ENCODE measurements around the gene FARSA.
"Not testable (repeated sequence)": the region's sequence is repeated elsewhere in the genome, so short reads cannot be mapped to it uniquely, and the experiment has no call there.

FARSA gene

GRCh38 chr19:12912571-12912970, 20.9 kb downstream of the FARSA start:
- Mint-ChIP-seq H3K9me3 (no peaks in the 10 kb centered on the region), H3K27me3 (ENCODE audit: low read depth) (no peaks in the 10 kb centered on the region), H3K36me3 (ENCODE audit: low read depth) (peaks cover 2% of the 10 kb centered on the region), H3K27ac (no peak overlapping the region), H3K4me1 (ENCODE audit: low read depth) (peaks cover 13% of the 10 kb centered on the region), H3K4me3 (no peak overlapping the region)
- DNase-seq (ENCODE audit: low spot score) = no peak

DNA sequence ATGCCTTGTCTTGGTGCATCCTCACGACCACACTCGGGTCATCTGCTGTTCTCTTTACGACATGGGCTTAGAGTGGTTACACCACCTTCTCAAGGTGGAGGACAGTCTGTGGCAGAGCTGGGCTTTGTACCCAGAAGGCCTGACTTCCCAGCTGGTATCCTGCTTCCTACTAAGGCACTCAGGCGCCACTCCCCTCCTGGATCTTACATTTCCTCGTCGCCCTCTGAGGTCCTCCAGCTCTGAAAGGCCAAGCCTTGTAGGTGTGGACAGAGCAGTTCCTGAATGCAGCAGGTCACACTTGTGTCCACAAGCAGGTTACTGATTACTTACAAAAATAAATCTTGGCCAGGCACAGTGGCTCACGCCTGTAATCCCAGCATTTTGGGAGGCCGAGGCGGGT, 26.3 kb downstream of the FARSA start:
- peaks cover 4% of the 10 kb centered on the region for H3K36me3 Mint-ChIP-seq (ENCODE audit: low read depth)
- no peak overlapping the region for H3K4me3 Mint-ChIP-seq
- no peaks in the 10 kb centered on the region for H3K27me3 Mint-ChIP-seq (ENCODE audit: low read depth)
- no peak overlapping the region for H3K27ac Mint-ChIP-seq
- no peaks in the 10 kb centered on the region for H3K9me3 Mint-ChIP-seq
- H3K4me1 Mint-ChIP-seq (ENCODE audit: low read depth) = no peaks in the 10 kb centered on the region
- DNase-seq (ENCODE audit: low spot score) = no peak

DNA sequence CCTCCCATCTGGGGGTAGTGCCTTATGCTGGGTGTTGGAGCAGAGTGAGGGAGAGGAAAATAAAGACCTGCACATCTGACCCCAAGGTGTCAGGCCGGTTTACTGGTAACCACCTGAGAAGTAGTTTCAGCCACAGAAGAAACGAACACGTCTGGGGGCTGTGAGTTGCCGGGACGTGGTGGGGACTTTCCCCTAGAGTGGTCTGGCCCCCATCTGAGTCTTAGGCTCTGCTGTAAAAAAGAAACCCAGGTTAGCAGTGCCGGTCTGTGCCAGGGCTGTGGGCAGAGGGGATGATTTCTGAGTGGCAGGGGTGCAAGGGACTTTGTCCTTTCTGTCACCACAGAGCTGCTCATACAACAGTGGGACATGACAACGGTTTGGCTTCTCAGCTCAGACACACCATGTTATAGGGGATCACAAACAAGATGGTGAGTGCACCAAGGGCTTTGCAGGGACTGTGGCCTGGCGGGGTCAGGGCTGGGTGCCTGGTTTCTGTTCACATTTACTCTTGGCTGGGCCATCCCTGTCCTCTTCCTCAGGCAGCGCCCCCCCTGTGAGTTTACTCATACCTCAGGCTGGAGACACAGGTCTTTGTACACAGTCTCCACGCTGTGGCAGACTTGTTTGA, 33.5 kb downstream of the FARSA start:
- peaks cover 6% of the 10 kb centered on the region for H3K36me3 Mint-ChIP-seq (ENCODE audit: low read depth)
- H3K27me3 Mint-ChIP-seq (ENCODE audit: low read depth) = no peaks in the 10 kb centered on the region

GRCh38 chr19:12896460-12896859, 37.1 kb downstream of the FARSA start:
- no peaks in the 10 kb centered on the region for H3K9me3 Mint-ChIP-seq
- peaks cover 5% of the 10 kb centered on the region for H3K4me1 Mint-ChIP-seq (ENCODE audit: low read depth)
- DNase-seq (ENCODE audit: low spot score) = no peak
- no peak overlapping the region for H3K27ac Mint-ChIP-seq
- H3K36me3 Mint-ChIP-seq (ENCODE audit: low read depth) = peaks cover 10% of the 10 kb centered on the region
- H3K27me3 Mint-ChIP-seq (ENCODE audit: low read depth) = no peaks in the 10 kb centered on the region
- no peak overlapping the region for H3K4me3 Mint-ChIP-seq

More for the DNA sequence above, 33.5 kb downstream of the FARSA start:
- no peaks in the 10 kb centered on the region for H3K9me3 Mint-ChIP-seq
- DNase-seq (ENCODE audit: low spot score) = no peak
- no peak overlapping the region for H3K4me3 Mint-ChIP-seq
- no peak overlapping the region for H3K27ac Mint-ChIP-seq
- H3K4me1 Mint-ChIP-seq (ENCODE audit: low read depth) = no peaks in the 10 kb centered on the region

GRCh38 chr19:12893582-12893981, 39.9 kb downstream of the FARSA start:
- H3K9me3 Mint-ChIP-seq = no peaks in the 10 kb centered on the region
- peak overlapping the region; percentile 63 for H3K4me3 Mint-ChIP-seq
- peaks cover 13% of the 10 kb centered on the region for H3K36me3 Mint-ChIP-seq (ENCODE audit: low read depth)
- H3K27me3 Mint-ChIP-seq (ENCODE audit: low read depth) = no peaks in the 10 kb centered on the region
- no peak overlapping the region for H3K27ac Mint-ChIP-seq
- peaks cover 14% of the 10 kb centered on the region for H3K4me1 Mint-ChIP-seq (ENCODE audit: low read depth)
- DNase-seq (ENCODE audit: low spot score) = no peak

DNA sequence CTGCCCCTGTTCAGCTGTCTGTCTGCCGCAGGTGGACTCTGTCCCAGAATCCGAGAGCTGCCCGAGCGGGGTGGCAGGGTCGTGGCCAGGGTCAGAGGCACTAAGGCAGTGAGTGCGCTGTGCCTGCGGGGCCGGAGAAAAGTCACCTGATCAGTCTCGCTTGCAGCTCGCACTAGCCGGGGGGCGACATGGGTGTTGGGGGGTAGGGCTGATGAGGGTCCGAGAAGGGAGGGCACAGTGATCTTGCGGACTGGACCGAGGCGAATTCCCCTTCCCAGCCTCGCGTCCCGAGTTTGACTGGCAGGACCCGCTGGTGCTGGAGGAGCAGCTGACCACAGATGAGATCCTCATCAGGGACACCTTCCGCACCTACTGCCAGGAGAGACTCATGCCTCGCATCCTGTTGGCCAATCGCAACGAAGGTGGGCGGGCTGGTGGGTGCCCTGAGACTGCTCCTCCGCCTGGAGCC, 41.9 kb downstream of the FARSA start:
- DNase-seq (ENCODE audit: low spot score) = peak; percentile 9
- Mint-ChIP-seq H3K4me1 (ENCODE audit: low read depth) (peaks cover 14% of the 10 kb centered on the region), H3K4me3 (peak overlapping the region; percentile 97), H3K27me3 (ENCODE audit: low read depth) (no peaks in the 10 kb centered on the region), H3K27ac (peak overlapping the region; percentile 88), H3K36me3 (ENCODE audit: low read depth) (peaks cover 10% of the 10 kb centered on the region), H3K9me3 (no peaks in the 10 kb centered on the region)

DNA sequence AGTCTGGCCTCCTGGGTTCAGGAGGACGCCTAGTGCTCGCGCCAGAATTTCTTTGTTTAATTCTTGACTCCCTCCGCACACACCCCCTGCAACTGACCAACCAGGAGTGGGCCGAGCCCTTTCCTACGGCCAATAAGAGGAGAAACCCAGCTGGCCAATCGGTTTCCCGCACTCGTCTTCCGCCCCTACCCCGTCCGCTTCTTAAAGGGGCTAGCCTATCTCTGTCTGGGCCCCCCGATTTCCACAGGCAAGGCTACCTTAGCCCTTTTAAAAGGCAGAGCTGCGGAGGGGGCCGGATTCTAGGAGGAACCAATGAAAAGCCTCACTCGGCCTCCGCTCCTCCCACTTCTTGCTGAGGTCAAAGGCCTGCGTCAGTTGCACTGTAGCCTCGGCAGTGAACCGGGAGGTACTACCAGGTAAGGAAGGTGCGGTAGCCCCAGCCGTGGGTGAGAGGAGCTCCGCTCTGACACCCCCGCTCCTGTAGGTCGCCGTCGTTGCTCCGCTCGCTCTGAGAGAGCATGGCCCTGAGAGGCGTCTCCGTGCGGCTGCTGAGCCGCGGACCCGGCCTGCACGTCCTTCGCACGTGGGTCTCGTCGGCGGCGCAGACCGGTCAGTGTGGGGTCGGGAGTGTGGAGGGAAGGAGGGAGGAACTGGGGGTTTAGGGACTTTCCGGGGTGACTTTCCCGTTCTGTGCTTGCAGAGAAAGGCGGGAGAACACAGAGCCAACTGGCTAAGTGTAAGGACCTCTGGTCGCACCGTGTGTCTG, 42.5 kb downstream of the FARSA start, which contains the start of gene GCDH:
GCDH (plus strand) TSS at position 374 of the 766 bp plus-strand sequence; CDS start at position 519, 145 bp downstream.
- no peaks in the 10 kb centered on the region for H3K27me3 Mint-ChIP-seq (ENCODE audit: low read depth)
- DNase-seq (ENCODE audit: low spot score) = peak; percentile 96
- H3K9me3 Mint-ChIP-seq = no peaks in the 10 kb centered on the region
- peak within 1 kb of the TSS; percentile 88 for H3K27ac Mint-ChIP-seq
- H3K4me1 Mint-ChIP-seq (ENCODE audit: low read depth) = peaks cover 14% of the 10 kb centered on the region
- H3K36me3 Mint-ChIP-seq (ENCODE audit: low read depth) = peaks cover 10% of the 10 kb centered on the region
- peak within 1 kb of the TSS; percentile 97 for H3K4me3 Mint-ChIP-seq

GRCh38 chr19:12890299-12890786, 43.2 kb downstream of the FARSA start:
- Mint-ChIP-seq H3K27ac (peak overlapping the region; percentile 88), H3K4me1 (ENCODE audit: low read depth) (peaks cover 14% of the 10 kb centered on the region), H3K4me3 (peak overlapping the region; percentile 97)
- H3K9me3 Mint-ChIP-seq; DNase-seq (ENCODE audit: low spot score); H3K36me3 Mint-ChIP-seq (ENCODE audit: low read depth); H3K27me3 Mint-ChIP-seq (ENCODE audit: low read depth): not testable (repeated sequence)

DNA sequence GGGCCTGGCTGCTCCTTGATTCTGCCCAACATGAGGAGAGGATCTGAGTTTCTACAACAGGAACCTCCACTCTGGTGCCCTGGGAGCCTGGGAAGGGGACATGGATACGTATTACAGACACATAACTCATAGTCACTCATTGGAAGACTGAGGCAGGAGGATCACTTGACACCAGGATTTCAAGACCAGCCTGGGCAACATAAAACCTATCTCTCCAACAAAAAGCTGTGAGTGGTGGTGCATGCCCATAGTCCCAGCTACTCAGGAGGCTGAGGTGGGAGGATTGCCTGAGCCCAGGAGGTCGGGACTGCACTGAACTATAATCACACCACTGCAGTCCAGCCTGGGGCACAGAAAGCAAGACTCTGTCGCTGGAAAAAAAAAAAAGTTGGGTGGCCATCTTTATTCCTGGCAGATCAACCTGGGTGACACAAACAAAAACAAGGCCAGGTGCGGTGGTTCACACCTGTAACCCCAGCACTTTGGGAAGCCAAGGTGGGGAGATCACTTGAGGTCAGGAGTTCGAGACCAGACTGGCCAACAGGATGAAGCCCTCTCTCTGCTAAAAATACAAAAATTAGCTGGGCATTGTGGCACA, 45.4 kb downstream of the FARSA start:
- Mint-ChIP-seq H3K9me3 (peaks cover 4% of the 10 kb centered on the region), H3K27me3 (ENCODE audit: low read depth) (no peaks in the 10 kb centered on the region), H3K4me1 (ENCODE audit: low read depth) (peaks cover 18% of the 10 kb centered on the region), H3K27ac (no peak overlapping the region), H3K4me3 (no peak overlapping the region), H3K36me3 (ENCODE audit: low read depth) (peaks cover 6% of the 10 kb centered on the region)
- no peak for DNase-seq (ENCODE audit: low spot score)

DNA sequence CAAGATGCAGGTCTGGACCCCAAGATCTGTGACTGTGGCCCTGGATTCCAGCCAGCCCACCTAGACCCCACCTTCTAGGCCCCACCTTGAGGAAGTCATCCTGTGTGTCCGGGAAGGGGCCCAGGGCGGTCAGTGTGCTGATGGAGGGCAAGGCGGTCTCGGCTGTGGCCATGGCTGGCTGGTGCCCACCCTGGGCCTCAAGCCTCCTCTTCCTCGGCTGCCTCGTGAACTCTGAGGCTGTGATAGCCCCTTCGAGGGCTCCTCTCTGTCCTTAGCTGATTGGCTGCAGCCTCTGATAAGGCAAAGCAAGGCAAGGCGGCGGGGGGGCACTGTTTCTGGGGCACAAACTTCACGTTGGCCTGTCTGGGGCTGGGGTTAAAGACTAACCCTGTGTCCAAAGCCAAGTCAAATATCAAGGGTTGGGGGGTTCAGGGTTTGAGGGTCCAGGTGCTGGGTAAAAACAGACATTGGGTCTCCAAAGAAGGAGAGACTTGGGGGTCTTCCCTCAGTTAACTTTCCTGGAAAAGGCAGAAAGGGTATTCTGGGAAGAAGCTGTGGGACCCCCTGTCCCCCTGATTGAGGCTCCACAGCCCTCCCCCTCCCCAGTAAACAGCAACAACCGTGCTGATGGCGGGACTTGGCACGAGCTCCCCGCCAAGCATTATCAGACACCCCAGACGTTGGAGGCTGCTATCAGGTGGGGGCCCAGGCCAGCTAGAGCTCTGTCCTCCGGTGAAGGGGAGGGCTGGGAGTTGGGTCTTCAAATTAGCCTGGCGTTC, 46.4 kb downstream of the FARSA start, which contains the start of gene KLF1:
KLF1 (minus strand) TSS at position 233 of the 779 bp plus-strand sequence; CDS start at position 172, 61 bp downstream.
- no peaks in the 10 kb centered on the region for H3K27me3 Mint-ChIP-seq (ENCODE audit: low read depth)
- DNase-seq (ENCODE audit: low spot score) = no peak
- peaks cover 9% of the 10 kb centered on the region for H3K36me3 Mint-ChIP-seq (ENCODE audit: low read depth)
- peak within 1 kb of the TSS; percentile 10 for H3K27ac Mint-ChIP-seq
- H3K9me3 Mint-ChIP-seq = peaks cover 12% of the 10 kb centered on the region
- H3K4me3 Mint-ChIP-seq = peak within 1 kb of the TSS; percentile 43
- peaks cover 16% of the 10 kb centered on the region for H3K4me1 Mint-ChIP-seq (ENCODE audit: low read depth)

- Mint-ChIP-seq H3K36me3 (ENCODE audit: low read depth) (peaks cover 9% of the 10 kb centered on the region), H3K9me3 (peaks cover 12% of the 10 kb centered on the region), H3K27ac (peak overlapping the region; percentile 10), H3K4me1 (ENCODE audit: low read depth) (peaks cover 14% of the 10 kb centered on the region), H3K4me3 (peak overlapping the region; percentile 43), H3K27me3 (ENCODE audit: low read depth) (no peaks in the 10 kb centered on the region)
- DNase-seq (ENCODE audit: low spot score) = no peak
Observed at GRCh38 chr19:12886651-12886968, 46.9 kb downstream of the FARSA start.

DNA sequence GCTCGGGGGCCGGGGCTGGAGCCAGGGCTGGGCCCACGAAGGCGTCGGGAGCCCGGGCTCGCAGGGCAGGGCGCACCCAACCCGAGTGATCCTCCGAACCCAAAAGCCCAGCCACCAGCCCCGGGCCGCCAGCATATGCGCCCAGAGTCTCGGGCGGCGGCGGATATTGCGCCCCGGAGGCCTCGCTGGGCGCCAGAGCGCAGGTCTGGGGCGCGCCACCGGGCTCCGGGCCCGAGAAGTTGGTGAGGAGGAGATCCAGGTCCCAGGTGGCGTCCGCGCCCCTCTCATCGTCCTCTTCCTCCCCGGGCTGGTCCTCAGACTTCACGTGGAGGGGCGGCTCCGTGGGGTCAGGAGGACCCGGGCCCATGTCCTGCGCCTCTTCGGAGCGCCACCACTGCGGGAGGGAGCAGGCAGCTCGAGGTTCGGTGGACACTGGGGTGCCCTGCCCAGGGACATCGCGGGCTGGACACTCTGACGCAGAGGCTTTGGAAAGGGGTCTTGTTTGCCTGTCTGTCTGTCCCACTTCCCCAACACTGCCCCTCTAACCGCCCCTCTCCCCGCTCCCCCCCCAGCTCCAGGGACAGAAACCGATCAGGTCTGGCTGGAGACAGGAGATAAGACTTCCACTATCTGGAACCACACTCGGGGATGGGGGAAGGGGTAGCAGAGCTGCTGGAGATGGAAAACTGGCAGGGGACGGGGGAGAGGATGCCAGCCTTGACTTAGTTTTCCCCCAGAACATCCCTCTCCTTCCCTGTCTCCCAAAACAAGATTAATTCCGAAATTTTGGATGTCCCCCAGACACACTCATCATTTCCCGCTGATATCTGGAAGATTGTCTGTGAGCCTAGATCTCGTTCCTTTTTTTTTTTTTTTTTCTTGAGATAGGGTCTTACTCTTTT, 47.5 kb downstream of the FARSA start:
- Mint-ChIP-seq H3K4me3 (peak overlapping the region; percentile 43), H3K9me3 (peaks cover 12% of the 10 kb centered on the region), H3K27ac (peak overlapping the region; percentile 10), H3K36me3 (ENCODE audit: low read depth) (peaks cover 7% of the 10 kb centered on the region), H3K27me3 (ENCODE audit: low read depth) (no peaks in the 10 kb centered on the region), H3K4me1 (ENCODE audit: low read depth) (peaks cover 14% of the 10 kb centered on the region)
- no peak for DNase-seq (ENCODE audit: low spot score)

Measured in T-helper 2 cell treated with Interferon-gamma antibody and Interleukin-4, amounts not matched to agents 5 μg/mL and 100 μg/mL, for 36 hours (primary cell).